Measurements from ENCODE around the gene PITX1. TPM values are rescaled to one million over a fixed set of nuclear protein-coding genes. Genes with fewer than 3 reads are reported as not detected.
"Not testable (repeated sequence)": the region's sequence is repeated elsewhere in the genome, so short reads cannot be mapped to it uniquely, and the experiment has no call there.

PITX1 gene
- not detected for total RNA-seq
- long read RNA-seq: 0 reads

DNA sequence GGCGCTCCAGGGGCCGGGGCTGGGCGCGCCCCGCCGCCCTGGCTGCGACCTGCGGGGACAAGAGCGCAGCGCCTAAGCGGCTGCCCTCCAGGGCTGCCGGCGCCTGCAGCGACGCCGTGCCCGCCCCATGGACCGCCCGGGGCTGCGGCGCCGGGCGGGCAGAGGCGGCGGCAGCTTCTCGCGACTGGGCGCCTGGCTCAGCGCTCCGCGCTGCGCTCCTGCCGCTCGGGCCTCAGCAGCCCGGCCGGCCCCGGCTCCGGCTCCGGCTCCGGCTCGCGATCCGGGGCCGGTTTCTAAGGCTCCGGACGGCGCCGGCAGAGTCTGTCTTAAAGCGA lies at the start of gene PITX1:
TSS of gene PITX1 (minus strand) at position 328 of the 335 bp plus-strand sequence. CDS start 347 bp downstream, outside the sequence.
- Histone ChIP-seq H3K4me1 (peaks cover 28% of the 10 kb centered on the region), H3K36me3 (no peaks in the 10 kb centered on the region), H3K27me3 (peaks cover 92% of the 10 kb centered on the region), H3K27ac (no peak within 1 kb of the TSS), H3K9me3 (no peaks in the 10 kb centered on the region), H3K4me3 (peak within 1 kb of the TSS; percentile 39)
- intact Hi-C loops (cut with DNase I): no loop called here
- ATAC-seq (peak; percentile 12), DNase-seq (no peak)
- TF ChIP-seq, protein P1, sequence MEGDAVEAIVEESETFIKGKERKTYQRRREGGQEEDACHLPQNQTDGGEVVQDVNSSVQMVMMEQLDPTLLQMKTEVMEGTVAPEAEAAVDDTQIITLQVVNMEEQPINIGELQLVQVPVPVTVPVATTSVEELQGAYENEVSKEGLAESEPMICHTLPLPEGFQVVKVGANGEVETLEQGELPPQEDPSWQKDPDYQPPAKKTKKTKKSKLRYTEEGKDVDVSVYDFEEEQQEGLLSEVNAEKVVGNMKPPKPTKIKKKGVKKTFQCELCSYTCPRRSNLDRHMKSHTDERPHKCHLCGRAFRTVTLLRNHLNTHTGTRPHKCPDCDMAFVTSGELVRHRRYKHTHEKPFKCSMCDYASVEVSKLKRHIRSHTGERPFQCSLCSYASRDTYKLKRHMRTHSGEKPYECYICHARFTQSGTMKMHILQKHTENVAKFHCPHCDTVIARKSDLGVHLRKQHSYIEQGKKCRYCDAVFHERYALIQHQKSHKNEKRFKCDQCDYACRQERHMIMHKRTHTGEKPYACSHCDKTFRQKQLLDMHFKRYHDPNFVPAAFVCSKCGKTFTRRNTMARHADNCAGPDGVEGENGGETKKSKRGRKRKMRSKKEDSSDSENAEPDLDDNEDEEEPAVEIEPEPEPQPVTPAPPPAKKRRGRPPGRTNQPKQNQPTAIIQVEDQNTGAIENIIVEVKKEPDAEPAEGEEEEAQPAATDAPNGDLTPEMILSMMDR (IDR thresholded peaks at IDR 0.05): no peak

DNA sequence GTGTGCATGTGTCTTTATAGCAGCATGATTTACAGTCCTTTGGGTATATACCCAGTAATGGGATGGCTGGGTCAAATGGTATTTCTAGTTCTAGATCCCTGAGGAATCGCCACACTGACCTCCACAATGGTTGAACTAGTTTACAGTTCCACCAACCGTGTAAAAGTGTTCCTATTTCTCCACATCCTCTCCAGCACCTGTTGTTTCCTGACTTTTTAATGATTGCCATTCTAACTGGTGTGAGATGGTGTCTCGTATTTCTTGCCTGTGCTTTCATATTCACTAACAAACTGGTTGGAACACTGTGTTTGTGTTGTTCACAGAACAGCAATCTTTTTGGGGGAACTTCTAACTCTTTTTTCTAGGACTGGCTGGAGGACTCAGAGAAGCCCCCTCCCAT lies 49.3 kb upstream of the PITX1 start:
- H3K4me1 ChIP-seq; H3K27me3 ChIP-seq; DNase-seq; intact Hi-C loops (cut with DNase I); H3K9me3 ChIP-seq; H3K4me3 ChIP-seq; H3K36me3 ChIP-seq; ATAC-seq; H3K27ac ChIP-seq: not testable (repeated sequence)

DNA sequence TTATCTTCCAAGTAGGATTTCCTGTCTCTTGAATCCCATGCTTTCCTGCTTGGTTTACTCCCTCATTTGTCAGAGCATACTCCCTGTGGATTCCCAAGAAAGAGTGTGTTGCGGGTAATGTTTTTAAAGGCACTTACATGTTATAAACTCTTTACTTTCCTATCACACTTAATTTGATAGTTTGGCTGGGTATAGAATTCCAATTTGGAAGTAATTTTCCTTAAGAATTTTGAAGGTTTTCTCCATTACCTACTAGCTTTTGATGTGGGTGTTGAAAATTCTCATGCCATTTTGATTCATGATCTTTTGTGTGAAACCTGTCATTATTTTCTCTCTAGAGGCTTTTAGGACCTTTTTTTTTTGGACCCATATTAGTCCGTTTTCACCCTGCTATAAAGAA lies 47.2 kb upstream of the PITX1 start:
- no peak overlapping the region for H3K4me3 ChIP-seq
- H3K27ac ChIP-seq: no peak overlapping the region
- H3K27me3 ChIP-seq: peaks cover 9% of the 10 kb centered on the region
- no peaks in the 10 kb centered on the region for H3K4me1 ChIP-seq
- DNase-seq (no peak), ATAC-seq (no peak)
- TF ChIP-seq, protein P1 (IDR thresholded peaks at IDR 0.05): no peak
- intact Hi-C loops (cut with DNase I): no loop called here
- H3K36me3 ChIP-seq: no peaks in the 10 kb centered on the region
- H3K9me3 ChIP-seq: no peaks in the 10 kb centered on the region

DNA sequence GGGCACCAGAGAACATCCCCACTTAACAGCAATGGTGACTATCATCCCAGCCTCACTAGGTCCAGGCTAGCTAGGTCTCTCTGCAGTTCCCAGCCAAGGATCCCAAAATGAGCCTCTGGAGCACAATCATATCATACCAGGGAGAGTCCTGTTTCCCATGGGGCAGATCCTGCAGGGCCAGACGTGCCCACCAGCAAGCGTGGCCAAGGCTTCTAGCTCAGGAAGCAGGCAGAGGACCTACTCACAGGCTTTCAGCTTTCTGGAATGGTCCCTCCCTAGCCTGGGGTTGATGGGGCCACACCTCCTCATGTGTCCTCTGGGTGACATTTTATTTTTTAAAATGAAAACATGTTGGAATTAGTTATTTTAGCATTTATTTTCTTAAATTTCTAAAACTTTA lies 45.7 kb upstream of the PITX1 start:
- ATAC-seq (no peak), DNase-seq (peak; percentile 33)
- intact Hi-C loops (cut with DNase I): no loop called here
- Histone ChIP-seq H3K9me3 (no peaks in the 10 kb centered on the region), H3K4me1 (no peaks in the 10 kb centered on the region), H3K4me3 (no peak overlapping the region), H3K36me3 (no peaks in the 10 kb centered on the region), H3K27ac (no peak overlapping the region), H3K27me3 (peaks cover 9% of the 10 kb centered on the region)
- TF ChIP-seq, protein P1 (IDR thresholded peaks at IDR 0.05): no peak

DNA sequence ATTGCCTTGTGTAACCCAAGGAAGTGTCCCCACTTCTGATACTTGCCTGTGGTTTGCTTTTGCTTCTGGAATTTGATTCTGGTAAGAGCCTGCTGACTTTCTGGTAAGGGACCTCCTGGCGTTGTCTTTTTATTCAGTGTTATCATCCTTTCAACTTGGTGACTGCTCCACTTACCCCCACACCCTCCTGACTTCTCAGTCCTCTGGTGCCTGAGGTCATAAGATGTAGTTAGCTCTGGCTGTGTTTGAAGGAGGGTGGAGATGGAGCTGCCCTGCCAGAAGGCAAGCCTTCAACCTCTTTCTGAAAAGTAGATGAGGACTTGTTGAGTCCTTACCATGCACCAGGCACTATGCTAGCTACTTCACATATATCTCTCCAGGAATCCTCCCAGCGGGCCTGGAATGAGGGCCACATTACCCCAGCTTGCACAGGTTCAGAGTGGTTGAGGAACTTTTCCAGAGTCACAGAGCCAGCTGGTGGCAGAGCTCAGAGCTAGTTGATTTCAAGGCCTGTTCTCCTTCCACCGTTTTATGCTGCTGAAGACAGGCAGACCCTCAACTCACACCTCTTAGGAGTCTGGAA lies 45.2 kb upstream of the PITX1 start:
- DNase-seq (no peak), ATAC-seq (no peak)
- H3K9me3 ChIP-seq: no peaks in the 10 kb centered on the region
- H3K36me3 ChIP-seq: no peaks in the 10 kb centered on the region
- no peak overlapping the region for H3K27ac ChIP-seq
- TF ChIP-seq, protein P1 (IDR thresholded peaks at IDR 0.05): no peak
- no peaks in the 10 kb centered on the region for H3K4me1 ChIP-seq
- peaks cover 12% of the 10 kb centered on the region for H3K27me3 ChIP-seq
- intact Hi-C loops (cut with DNase I): no loop called here
- H3K4me3 ChIP-seq: no peak overlapping the region

DNA sequence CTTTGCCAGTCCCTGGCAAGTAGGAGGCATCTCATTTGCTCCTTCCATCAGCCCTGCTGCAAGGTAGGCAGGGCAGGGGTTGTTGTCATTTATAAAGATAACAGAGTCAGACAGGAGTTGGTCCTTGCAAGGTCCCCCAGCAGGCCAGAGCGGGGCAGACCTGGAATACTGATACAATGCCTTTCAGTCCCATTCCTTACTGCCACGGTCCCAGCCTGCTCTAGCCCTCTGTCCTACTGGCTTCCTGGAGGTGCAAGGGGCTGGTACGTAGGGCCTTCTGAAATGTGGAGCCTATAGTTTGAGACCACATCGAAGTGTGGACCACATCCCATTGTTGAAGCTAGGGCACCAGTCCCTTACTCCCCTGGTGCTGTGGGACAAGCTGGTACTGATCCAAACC lies 42.8 kb upstream of the PITX1 start:
- peaks cover 13% of the 10 kb centered on the region for H3K27me3 ChIP-seq
- no peaks in the 10 kb centered on the region for H3K4me1 ChIP-seq
- ATAC-seq (no peak), DNase-seq (no peak)
- H3K4me3 ChIP-seq: no peak overlapping the region
- TF ChIP-seq, protein P1 (IDR thresholded peaks at IDR 0.05): no peak
- H3K9me3 ChIP-seq: no peaks in the 10 kb centered on the region
- intact Hi-C loops (cut with DNase I): no loop called here
- no peaks in the 10 kb centered on the region for H3K36me3 ChIP-seq
- no peak overlapping the region for H3K27ac ChIP-seq

All from upper lobe of right lung (tissue), 1 donor.